Prostate gland (tissue), 2 donors: ENCODE data around the gene DAPK1.

Experiments used
- CTCF ChIP-seq, 4 experiments: fragments of 200-600 bp in 2 of 4; fragments of 450-650 bp in 2 of 4; sonication (generic) in 2 of 4; IDR thresholded peaks; 1 replicate in 3 of 4; 2 replicates in 1 of 4; pipeline ENCODE4 v1.5.1; 2016 to 2019; ENCODE audit warnings: antibody characterized with exemption in 4 of 4, mild to moderate bottlenecking in 2 of 4, moderate library complexity in 2 of 4
- POLR2A ChIP-seq: fragments of 450-650 bp; IDR thresholded peaks from one replicate; pipeline ENCODE4 v1.6.1; 2016; ENCODE audit warnings: antibody characterized with exemption, mild to moderate bottlenecking
- POLR2AphosphoS5 ChIP-seq: sonication (generic); formaldehyde crosslinking; IDR thresholded peaks from one replicate; pipeline ENCODE4 v1.6.1; 2017; ENCODE audit warnings: antibody characterized with exemption

- no peak for TF ChIP-seq CTCF (IDR thresholded peaks at IDR 0.05)
- no peak for TF ChIP-seq POLR2A
- TF ChIP-seq POLR2AphosphoS5, result no peak
Measured at GRCh38 chr9:87618226-87618625, 120.6 kb downstream of the DAPK1 start.
